Right cardiac atrium (tissue), 5 donors: ENCODE results near the gene SGPP1. TPM values are rescaled to one million over a fixed set of nuclear protein-coding genes. Genes with fewer than 3 reads are reported as not detected.
A peak's percentile ranks its signal among the peaks of the same experiment; 100 is the strongest.
"Not testable (repeated sequence)": the region's sequence is repeated elsewhere in the genome, so short reads cannot be mapped to it uniquely, and the experiment has no call there.

ENCODE experiments used
- ATAC-seq, 2 donors: fragments of 200-7000 bp; cut with Tn5 transposase; one replicate each; pipeline versions ENCODE4 v1.8.0 to v1.9.1; 2020; ENCODE audit warnings: moderate library complexity in 2 of 2, mild to moderate bottlenecking in 1 of 2
- DNase-seq, 3 donors: peaks; one replicate each; pipeline ENCODE4 v3.0.0-alpha.2; 2020
- H3K27ac ChIP-seq: one replicate; pipeline ENCODE4 v1.5.1; 2013; ENCODE audit warnings: mild to moderate bottlenecking, low read length, control low read depth, moderate library complexity
- H3K27me3 ChIP-seq: one replicate; pipeline ENCODE4 v1.6.1; 2013; ENCODE audit not compliant: control insufficient read depth, insufficient read depth
- H3K4me1 ChIP-seq: one replicate; pipeline ENCODE4 v1.6.1; 2013; ENCODE audit warnings: low read length; ENCODE audit not compliant: control insufficient read depth, insufficient read depth
- H3K4me3 ChIP-seq: one replicate; pipeline ENCODE4 v1.5.1; 2013; ENCODE audit warnings: low read length, control low read depth
- H3K9me3 ChIP-seq: one replicate; pipeline ENCODE4 v1.6.1; 2013; ENCODE audit warnings: low read length; ENCODE audit not compliant: control insufficient read depth
- WGBS: extraction: QIAGEN DNeasy Blood & Tissue Kit; methylation state at CpG from one replicate; pipeline ENCODE4 v1.1.7; 2013; 5-methylcytosine and 5-hydroxymethylcytosine counted together
- intact Hi-C, 4 donors: fragments of 100-400 bp; cut with DNase I; formaldehyde crosslinking; loops; one replicate each; pipeline versions ENCODE4 v1.11.0 to v1.14.0; 2022 to 2023
- polyA plus RNA-seq: library from polyadenylated mRNA; stranded (reverse); fragments of 200-250 nt; gene quantifications from one replicate; pipeline ENCODE4 v1.2.3, GENCODE V29; 2013
- total RNA-seq, 4 donors: library from RNA; stranded (reverse); fragmentation: NEBNext Ultra II Directional; extraction: Animal tissue kit (Norgen Biotek cat#: 25700); gene quantifications; one replicate each; pipeline ENCODE4 v1.2.1, GENCODE V29; 2021
- donor health status: healthy with polysubstance abuse.
- donor health status: DM: no; HTN: yes; CAD: no.
- donor health status: DM: no; HTN: no; CAD: no.
- donor health status: DM: no; HTN: yes; CAD: no; lungs with severe emphysema.
- donor health status: DM: yes; HTN: yes; CAD: no.

SGPP1 gene
- total and polyA plus RNA-seq, 5 donors = 5.4 to 9.1 (median 7.7) TPM

DNA sequence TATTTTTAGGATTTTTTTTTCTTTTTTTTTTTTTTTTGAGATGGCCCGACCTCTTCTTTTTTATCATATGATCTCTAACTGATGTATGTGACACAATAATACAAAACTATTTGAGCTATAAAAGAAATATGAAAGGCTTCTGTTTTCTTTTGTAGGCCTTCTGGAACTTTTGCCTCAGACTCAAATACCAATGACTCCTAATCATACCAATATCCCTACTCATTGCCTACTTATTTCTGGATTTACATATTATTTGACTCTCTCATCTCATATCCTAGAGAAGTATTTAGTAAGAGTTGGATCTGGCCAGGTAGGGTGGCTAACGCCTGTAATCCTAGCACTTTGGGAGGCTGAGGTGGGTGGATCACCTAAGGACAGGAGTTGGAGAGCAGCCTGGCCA, 73.5 kb downstream of the SGPP1 start:
- peaks cover 3% of the 10 kb centered on the region for H3K4me1 ChIP-seq
- 96% methylated on average over 2 of the region's 2 CpGs for WGBS
- intact Hi-C loops = no loop called here
- no peak overlapping the region for H3K27ac ChIP-seq
- no peak overlapping the region for H3K4me3 ChIP-seq
- no peaks in the 10 kb centered on the region for H3K9me3 ChIP-seq
- ATAC-seq = no peak
- no peak for DNase-seq
- H3K27me3 ChIP-seq = no peaks in the 10 kb centered on the region

DNA sequence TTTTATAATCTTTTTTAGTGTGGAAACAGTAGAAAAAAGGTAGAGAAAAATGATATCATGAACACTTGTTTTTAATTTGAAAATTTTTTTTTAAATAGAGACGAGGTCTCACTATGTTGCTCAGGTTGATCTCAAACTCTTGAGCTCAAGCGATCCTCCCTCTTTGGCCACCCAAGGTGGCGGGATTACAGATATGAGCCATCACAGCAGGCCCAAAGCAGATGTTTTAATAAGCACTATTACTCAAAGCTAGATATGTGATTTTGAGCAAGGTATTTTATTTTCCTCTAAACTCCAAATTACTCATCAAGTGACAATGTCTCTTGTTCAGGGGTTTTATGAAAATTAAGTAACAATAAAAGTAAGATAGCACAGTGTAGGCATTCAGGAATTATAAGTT, 75.5 kb downstream of the SGPP1 start:
- WGBS = 96% methylated on average over 3 of the region's 3 CpGs
- no peak for DNase-seq
- ATAC-seq = no peak
- Histone ChIP-seq H3K27me3 (no peaks in the 10 kb centered on the region), H3K4me3 (no peak overlapping the region), H3K4me1 (peaks cover 3% of the 10 kb centered on the region), H3K9me3 (no peaks in the 10 kb centered on the region), H3K27ac (no peak overlapping the region)
- intact Hi-C loops = no loop called here

DNA sequence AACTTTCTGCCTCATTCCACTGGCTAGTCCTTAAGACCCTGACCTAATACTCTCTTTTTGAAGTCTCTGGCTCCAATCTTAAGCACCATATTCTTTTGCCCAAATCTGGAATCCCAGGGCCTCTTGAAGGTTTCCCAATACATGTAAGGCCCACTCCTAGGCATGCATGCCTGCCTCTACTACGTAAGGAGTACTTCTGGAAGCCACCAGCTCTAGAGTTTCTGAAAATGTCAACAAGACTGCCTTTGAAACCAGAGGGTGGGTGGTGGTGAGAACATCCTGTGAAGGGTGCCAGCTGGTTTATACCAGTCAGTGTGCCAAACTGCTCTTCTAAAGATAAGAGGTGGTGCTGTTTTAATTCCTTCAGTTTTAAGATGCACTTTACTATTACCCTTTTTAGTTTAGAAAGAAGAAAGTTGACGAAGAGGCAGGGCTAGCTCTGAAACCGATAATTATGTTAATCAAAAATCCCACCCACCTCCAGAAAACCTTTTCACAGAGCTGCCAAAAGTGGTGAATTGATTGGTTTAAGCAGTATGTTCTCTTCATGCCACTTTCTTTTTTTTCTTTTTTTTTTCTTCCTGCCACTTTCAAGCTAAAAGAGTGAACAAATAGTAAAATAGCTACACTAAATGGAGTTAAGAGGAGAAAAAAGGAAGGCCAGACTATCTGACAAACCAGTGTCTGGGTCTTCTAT, 77.5 kb downstream of the SGPP1 start:
- Histone ChIP-seq H3K27me3 (no peaks in the 10 kb centered on the region), H3K9me3 (no peaks in the 10 kb centered on the region), H3K4me1 (peaks cover 3% of the 10 kb centered on the region), H3K4me3 (no peak overlapping the region), H3K27ac (no peak overlapping the region)
- WGBS = 75% methylated on average over 3 of the region's 3 CpGs
- intact Hi-C loops = no loop called here
- DNase-seq (no peak), ATAC-seq (no peak)

DNA sequence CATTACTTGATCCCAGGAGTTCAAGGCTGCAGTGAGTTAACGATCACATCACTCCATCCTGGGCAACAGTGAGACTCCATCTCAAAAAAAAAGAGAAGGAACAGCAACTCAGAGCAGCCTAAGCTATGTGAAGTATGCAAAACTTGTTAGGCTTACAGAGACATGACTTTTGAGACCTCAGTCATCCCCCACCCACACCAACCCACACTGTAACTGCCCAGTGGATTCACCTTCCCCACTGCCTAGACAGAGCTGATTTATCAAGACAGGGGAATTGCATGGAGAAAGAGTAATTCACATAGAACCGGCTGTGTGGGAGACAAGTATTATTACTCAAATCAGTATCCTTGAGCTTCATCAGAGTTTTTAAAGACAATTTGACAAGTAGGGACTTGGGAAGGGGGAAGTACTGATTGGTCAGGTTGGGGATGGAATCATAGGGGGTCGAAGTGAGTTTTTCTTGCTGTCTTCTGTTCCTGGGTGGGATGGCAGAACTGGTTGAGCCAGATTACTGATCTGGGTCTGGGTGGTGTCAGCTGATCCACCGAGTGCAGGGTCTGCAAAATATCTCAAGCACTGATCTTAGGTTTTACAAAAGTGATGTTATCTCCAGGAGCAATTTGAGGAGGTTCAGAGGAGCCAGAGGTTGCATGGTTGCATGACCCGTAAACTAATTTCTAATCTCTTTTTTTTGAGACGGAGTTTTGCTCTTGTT, 80.0 kb downstream of the SGPP1 start:
- no peak for ATAC-seq
- no peak for DNase-seq
- no peaks in the 10 kb centered on the region for H3K9me3 ChIP-seq
- 81% methylated on average over 6 of the region's 6 CpGs for WGBS
- H3K4me3 ChIP-seq = no peak overlapping the region
- H3K27me3 ChIP-seq = no peaks in the 10 kb centered on the region
- H3K27ac ChIP-seq = no peak overlapping the region
- intact Hi-C loops = no loop called here
- H3K4me1 ChIP-seq = peaks cover 3% of the 10 kb centered on the region

DNA sequence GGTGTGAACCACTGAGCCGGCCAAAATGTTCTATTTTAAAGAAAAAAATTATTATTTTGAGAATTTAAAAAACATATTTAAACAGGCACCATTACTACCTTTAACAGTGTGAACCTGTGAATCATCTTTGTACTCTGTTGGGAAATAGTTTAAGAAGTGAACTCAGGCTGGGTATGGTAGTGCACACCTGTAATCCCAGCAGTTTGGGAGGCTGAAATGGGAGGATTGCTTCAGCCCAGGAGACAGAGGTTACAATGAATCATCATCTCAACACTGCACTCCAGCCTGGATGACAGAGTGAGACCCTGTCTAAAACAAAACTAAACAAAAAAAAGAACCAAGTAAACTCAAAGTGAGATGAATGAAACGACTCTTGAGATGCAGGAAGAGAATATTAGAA, 83.1 kb downstream of the SGPP1 start:
- no peaks in the 10 kb centered on the region for H3K27me3 ChIP-seq
- H3K4me1 ChIP-seq = no peaks in the 10 kb centered on the region
- ATAC-seq = no peak
- no peak overlapping the region for H3K27ac ChIP-seq
- WGBS = 87% methylated on average over 2 of the region's 2 CpGs
- no peak for DNase-seq
- H3K4me3 ChIP-seq = no peak overlapping the region
- H3K9me3 ChIP-seq = no peaks in the 10 kb centered on the region
- intact Hi-C loops = no loop called here

DNA sequence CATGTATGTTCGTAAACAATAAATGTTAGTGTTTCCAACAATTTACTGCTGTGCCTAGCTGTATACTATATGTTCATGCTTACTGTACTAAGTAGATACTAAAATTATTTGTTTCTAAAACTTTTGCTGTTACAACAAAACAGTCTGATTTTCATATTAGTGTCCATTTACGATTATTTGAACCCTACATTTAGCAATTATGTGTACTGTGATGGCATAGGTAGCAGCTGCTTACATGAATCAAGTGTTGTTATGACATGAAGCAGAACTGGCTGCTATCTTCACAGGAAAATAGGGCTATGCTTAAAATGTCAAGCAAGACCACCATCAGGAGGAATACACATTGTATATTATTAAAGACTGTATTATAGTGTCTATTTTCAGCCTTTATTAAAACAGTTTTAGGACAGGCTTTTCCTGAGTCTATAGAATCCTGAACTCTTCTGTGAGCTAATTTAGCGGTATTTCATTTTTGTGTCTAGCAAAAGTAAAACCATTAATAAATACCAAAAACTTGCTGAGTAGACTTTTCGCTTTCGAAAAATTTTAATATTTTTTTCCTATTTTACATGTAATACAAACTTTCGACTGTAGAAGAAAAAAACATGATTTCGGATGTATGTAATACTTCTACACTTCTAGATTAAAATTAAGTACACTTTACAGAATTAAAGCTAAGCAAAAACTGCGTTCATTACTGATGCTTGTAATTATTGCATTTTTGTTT, 85.0 kb downstream of the SGPP1 start:
- no peak for ATAC-seq
- Histone ChIP-seq H3K27ac (no peak overlapping the region), H3K9me3 (no peaks in the 10 kb centered on the region), H3K4me3 (peak overlapping the region; percentile 98), H3K4me1 (no peaks in the 10 kb centered on the region), H3K27me3 (no peaks in the 10 kb centered on the region)
- WGBS = 68% methylated on average over 8 of the region's 8 CpGs
- DNase-seq = no peak
- intact Hi-C loops = no loop called here

DNA sequence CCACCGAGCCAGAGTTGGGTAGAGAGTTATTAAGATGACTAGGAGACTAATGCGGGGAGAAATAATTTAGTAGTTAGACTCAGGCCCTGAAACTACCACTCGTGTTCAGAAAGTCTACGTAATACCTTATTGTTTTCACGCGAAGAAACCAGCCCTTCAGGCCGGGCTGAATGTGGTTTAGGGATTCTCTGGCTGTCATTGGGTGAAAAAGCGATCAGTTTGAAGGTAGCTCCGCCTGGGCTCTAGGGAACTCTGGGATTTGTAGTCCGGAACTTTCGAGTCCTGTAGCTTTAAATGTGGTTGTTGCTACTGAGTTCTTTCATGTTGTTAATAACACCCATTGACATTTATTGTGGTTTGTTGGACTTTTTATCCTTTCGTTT, 85.6 kb downstream of the SGPP1 start:
- intact Hi-C loops = no loop called here
- DNase-seq = peak; percentile 72 to 83 (median 74)

GRCh38 chr14:63641473-63642228, 86.2 kb downstream of the SGPP1 start, which contains the start of gene WDR89:
TSS of gene WDR89 (minus strand) at chr14:63641871. CDS start at chr14:63599942, 41,929 bp downstream.
- Histone ChIP-seq H3K9me3 (no peaks in the 10 kb centered on the region), H3K4me3 (peak within 1 kb of the TSS; percentile 98), H3K4me1 (no peaks in the 10 kb centered on the region), H3K27ac (peak within 1 kb of the TSS; percentile 100), H3K27me3 (no peaks in the 10 kb centered on the region)
- ATAC-seq = peak; percentile 99
- intact Hi-C loops = no loop called here
- peak; percentile 98 for DNase-seq
- WGBS = under 1% methylated on average over 60 of the region's 60 CpGs

More for the DNA sequence above, 85.6 kb downstream of the SGPP1 start:
- ATAC-seq = peak; percentile 91 to 93
- no peaks in the 10 kb centered on the region for H3K27me3 ChIP-seq
- H3K4me1 ChIP-seq = no peaks in the 10 kb centered on the region
- peak overlapping the region; percentile 98 for H3K4me3 ChIP-seq
- under 1% methylated on average over 12 of the region's 12 CpGs for WGBS
- no peaks in the 10 kb centered on the region for H3K9me3 ChIP-seq
- peak overlapping the region; percentile 99 for H3K27ac ChIP-seq

DNA sequence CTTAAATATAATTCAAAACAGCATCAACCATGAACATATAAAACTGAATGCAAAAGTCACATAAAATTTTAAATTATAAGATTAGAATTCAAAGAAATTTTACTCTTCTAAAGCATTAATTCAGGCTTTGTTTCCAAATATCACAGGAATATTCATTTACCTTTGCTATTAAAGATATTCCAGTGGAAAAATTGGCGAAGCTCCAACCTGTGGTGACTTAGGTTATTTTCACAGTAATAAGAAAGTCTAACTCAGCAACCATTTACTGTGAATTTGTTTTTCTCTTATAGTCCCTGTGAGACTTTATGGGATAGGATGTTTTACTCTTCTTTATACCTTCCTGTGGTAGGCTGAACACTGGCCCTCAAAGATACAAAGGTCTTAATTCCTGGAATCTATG, 89.4 kb downstream of the SGPP1 start:
- intact Hi-C loops = no loop called here
- Histone ChIP-seq H3K27ac (no peak overlapping the region), H3K9me3 (no peaks in the 10 kb centered on the region), H3K4me1 (no peaks in the 10 kb centered on the region), H3K27me3 (no peaks in the 10 kb centered on the region), H3K4me3 (no peak overlapping the region)
- ATAC-seq (no peak), DNase-seq (no peak)
- 95% methylated on average over 1 of the region's 1 CpG for WGBS

- ATAC-seq, H3K27ac ChIP-seq, H3K27me3 ChIP-seq, intact Hi-C loops, H3K4me1 ChIP-seq, H3K4me3 ChIP-seq, DNase-seq, H3K9me3 ChIP-seq: not testable (repeated sequence)
- 96% methylated on average over 4 of the region's 4 CpGs for WGBS
These were observed 91.7 kb downstream of the SGPP1 start for GRCh38 chr14:63636094-63636635.
